KMS-11 (cell line): ENCODE measurements around the gene CD69.
"Not testable (repeated sequence)": the region's sequence is repeated elsewhere in the genome, so short reads cannot be mapped to it uniquely, and the experiment has no call there.

Experiments used
- H2AFZ ChIP-seq: fragments of 200-600 bp; sonication (generic); 2 replicates; pipeline ENCODE4 v1.6.1; 2016; ENCODE audit warnings: antibody characterized with exemption, mixed run types, low read depth
- H3K27ac ChIP-seq: fragments of 200-600 bp; sonication (generic); 2 replicates; pipeline ENCODE4 v1.6.1; 2016; ENCODE audit warnings: mild to moderate bottlenecking, mixed run types
- H3K27me3 ChIP-seq: fragments of 200-600 bp; sonication (generic); 2 replicates; pipeline ENCODE4 v1.6.1; 2017; ENCODE audit warnings: mild to moderate bottlenecking, low read depth, mixed run types, moderate library complexity; ENCODE audit not compliant: insufficient read depth
- H3K36me3 ChIP-seq: fragments of 200-600 bp; sonication (generic); 2 replicates; pipeline ENCODE4 v1.6.1; 2017; ENCODE audit warnings: mild to moderate bottlenecking, mixed run types; ENCODE audit not compliant: insufficient read depth
- H3K4me1 ChIP-seq: fragments of 200-600 bp; sonication (generic); 2 replicates; pipeline ENCODE4 v1.6.1; 2016; ENCODE audit warnings: mild to moderate bottlenecking, low read depth, mixed run types; ENCODE audit not compliant: poor library complexity, severe bottlenecking
- H3K4me2 ChIP-seq: fragments of 200-600 bp; sonication (generic); 2 replicates; pipeline ENCODE4 v1.7.0; 2016; ENCODE audit warnings: mild to moderate bottlenecking, mixed run types
- H3K4me3 ChIP-seq: fragments of 200-600 bp; sonication (generic); IDR thresholded peaks from 2 replicates; pipeline ENCODE4 v1.6.1; 2017; ENCODE audit warnings: low read depth, low read length, mixed read lengths; ENCODE audit not compliant: insufficient read depth
- H3K79me2 ChIP-seq: fragments of 200-600 bp; sonication (generic); 2 replicates; pipeline ENCODE4 v1.6.1; 2016; ENCODE audit warnings: low read depth, mixed run types; ENCODE audit not compliant: insufficient read depth
- H3K9ac ChIP-seq: fragments of 200-600 bp; sonication (generic); 2 replicates; pipeline ENCODE4 v1.6.1; 2016; ENCODE audit warnings: mild to moderate bottlenecking, mixed run types
- H4K20me1 ChIP-seq: fragments of 200-600 bp; sonication (generic); 2 replicates; pipeline ENCODE4 v1.6.1; 2016; ENCODE audit warnings: mild to moderate bottlenecking, mixed run types; ENCODE audit not compliant: insufficient read depth
- CTCF ChIP-seq: fragments of 200-600 bp; sonication (generic); conservative IDR thresholded peaks from 2 replicates; pipeline ENCODE4 v1.6.1; 2017; ENCODE audit warnings: low read depth, mild to moderate bottlenecking, antibody characterized with exemption, low read length, moderate library complexity, mixed read lengths

Gene CD69

DNA sequence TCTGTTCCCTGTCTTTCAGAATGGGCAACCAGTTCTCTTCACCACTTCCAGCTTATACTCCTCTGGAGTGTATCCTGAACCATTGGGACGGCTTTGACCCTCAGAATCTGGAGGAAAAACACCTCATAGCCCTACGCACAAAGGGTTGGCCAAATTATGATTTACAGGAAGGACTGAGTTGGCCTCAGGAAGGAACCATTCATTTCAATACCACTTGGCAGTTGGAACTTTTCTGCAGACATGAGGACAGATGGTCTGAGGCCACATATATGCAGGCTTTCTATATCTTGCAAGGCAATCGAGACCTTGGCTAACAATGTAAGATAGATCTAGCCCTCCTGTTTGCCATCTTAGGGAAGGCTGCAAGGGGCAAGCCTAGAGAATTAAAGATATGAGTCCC is 51.8 kb downstream of the CD69 start:
- H2AFZ ChIP-seq: no peak overlapping the region
- no peak overlapping the region for H3K4me2 ChIP-seq
- H3K27me3 ChIP-seq: no peaks in the 10 kb centered on the region
- H3K9ac ChIP-seq: no peak overlapping the region
- H3K4me3 ChIP-seq: no peak overlapping the region
- no peak for TF ChIP-seq CTCF
- no peak overlapping the region; the same call in 1 of the 2 replicates for H3K27ac ChIP-seq
- no peaks in the 10 kb centered on the region for H3K36me3 ChIP-seq
- no peaks in the 10 kb centered on the region for H3K79me2 ChIP-seq
- no peaks in the 10 kb centered on the region for H4K20me1 ChIP-seq
- peaks cover 62% of the 10 kb centered on the region for H3K4me1 ChIP-seq

DNA sequence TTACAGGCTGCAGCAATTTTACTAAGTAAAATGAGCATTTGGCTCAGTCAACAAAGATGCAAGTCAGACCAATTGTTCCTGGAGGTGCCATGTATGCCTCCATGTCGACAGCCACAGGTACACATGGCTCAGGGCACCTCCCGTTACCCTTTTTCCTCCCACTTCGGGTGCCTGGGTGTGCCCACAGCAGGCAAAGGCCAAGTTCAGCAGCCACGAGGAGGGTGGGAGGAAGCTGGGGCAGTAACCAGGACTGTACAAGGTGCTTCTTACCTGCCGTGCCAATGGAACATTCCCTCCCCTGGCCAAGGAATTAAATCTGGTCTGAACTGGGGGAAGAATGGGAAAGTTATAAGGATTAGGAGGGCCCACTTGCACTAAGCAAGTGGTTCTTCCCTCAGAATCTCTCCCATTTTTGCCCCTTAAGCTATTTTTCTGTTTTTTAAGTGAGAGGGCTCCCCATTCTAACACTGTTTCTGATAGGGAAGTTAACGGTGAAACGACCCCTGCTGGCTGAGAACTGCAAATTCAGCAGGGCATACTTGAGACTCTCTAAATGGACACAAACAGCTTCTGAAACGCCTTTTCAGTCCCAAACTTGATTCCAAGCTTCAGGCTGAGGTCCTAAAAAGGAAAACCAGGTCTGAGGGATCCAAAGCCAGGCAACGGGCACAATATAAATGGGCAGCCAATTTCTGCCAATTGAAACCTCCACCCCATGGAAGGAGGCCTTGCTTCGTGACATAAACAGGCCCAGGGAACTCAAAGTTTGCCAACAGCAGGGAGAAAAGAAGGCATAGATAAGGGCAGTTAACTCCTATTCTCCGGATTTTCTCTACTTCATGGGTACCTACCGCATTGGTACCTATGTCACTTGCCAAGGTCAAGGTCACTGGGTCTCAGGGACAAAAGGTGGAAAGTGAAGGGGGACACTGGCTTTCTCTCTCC is 52.6 kb downstream of the CD69 start:
- H3K79me2 ChIP-seq: no peaks in the 10 kb centered on the region
- H3K4me3 ChIP-seq: no peak overlapping the region
- peaks cover 65% of the 10 kb centered on the region for H3K4me1 ChIP-seq
- no peaks in the 10 kb centered on the region for H3K27me3 ChIP-seq
- peak overlapping the region; percentile 90 for H3K27ac ChIP-seq
- H3K36me3 ChIP-seq: no peaks in the 10 kb centered on the region
- H2AFZ ChIP-seq: peak overlapping the region; percentile 55
- H3K4me2 ChIP-seq: peak overlapping the region; percentile 76
- no peaks in the 10 kb centered on the region for H4K20me1 ChIP-seq
- TF ChIP-seq CTCF: peak; percentile 81
- no peak overlapping the region; the same call in 1 of the 2 replicates for H3K9ac ChIP-seq

- H3K79me2 ChIP-seq: no peaks in the 10 kb centered on the region
- H3K4me1 ChIP-seq: peaks cover 72% of the 10 kb centered on the region
- H3K36me3 ChIP-seq: no peaks in the 10 kb centered on the region
- H3K9ac ChIP-seq: no peak overlapping the region; the same call in 1 of the 2 replicates
- H3K4me3 ChIP-seq: no peak overlapping the region
- H2AFZ ChIP-seq: peak overlapping the region; percentile 55; the same call in 1 of the 2 replicates
- H4K20me1 ChIP-seq: no peaks in the 10 kb centered on the region
- peak overlapping the region; percentile 90 for H3K27ac ChIP-seq
- peak overlapping the region; percentile 76 for H3K4me2 ChIP-seq
- no peak for TF ChIP-seq CTCF
- H3K27me3 ChIP-seq: no peaks in the 10 kb centered on the region
These were observed 53.3 kb downstream of the CD69 start for GRCh38 chr12:9707356-9707755.

DNA sequence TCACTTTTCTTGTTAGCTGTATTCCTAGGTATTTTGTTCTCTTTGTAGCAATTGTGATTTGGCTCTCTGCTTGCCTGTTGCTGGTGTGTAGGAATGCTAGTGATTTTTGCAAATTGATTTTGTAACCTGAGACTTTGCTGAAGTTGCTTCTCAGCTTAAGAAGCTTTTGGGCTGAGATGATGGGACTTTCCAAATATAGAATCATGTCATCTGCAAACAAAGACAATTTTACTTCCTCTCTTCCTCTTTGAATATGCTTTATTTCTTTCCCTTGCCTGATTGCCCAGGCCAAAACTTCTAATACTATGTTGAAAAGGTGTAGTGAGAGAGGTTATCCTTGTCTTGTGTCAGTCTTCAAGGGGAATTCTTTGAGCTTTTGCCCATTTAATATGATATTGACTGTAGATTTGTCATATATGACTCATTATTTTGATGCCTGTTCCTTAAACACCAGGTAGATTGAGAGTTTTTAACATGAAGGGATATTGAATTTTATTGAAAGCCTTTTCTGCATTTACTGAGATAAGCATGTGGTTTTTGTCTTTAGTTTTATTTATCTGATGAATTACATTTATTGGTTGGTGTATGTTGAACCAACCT is 54.5 kb downstream of the CD69 start:
- H3K27me3 ChIP-seq: no peaks in the 10 kb centered on the region
- H3K4me3 ChIP-seq: no peak overlapping the region
- H3K4me1 ChIP-seq: peaks cover 83% of the 10 kb centered on the region
- peak overlapping the region; percentile 76 for H3K4me2 ChIP-seq
- no peaks in the 10 kb centered on the region for H3K79me2 ChIP-seq
- H3K9ac ChIP-seq: no peak overlapping the region; the same call in 1 of the 2 replicates
- H3K36me3 ChIP-seq: no peaks in the 10 kb centered on the region
- TF ChIP-seq CTCF: no peak
- peak overlapping the region; percentile 42; the same call in 1 of the 2 replicates for H2AFZ ChIP-seq
- H3K27ac ChIP-seq: peak overlapping the region; percentile 90
- no peaks in the 10 kb centered on the region for H4K20me1 ChIP-seq

DNA sequence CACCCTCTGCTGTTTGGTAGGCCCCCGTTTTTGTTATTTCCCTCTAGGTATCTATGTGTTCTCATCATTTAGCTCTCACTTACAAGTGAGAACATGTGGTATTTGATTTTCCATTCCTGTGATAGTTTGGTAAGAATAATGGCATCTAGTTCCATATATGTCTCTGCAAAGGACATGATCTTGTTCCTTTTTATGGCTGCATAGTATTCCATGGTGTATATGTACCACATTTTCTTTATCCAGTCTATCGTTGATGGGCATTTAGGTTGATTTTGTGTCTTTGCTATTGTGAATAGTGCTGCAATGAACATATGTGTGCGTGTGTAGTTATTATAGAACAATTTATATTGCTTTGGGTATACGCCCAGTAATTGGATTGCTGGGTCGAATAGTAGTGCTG is 56.1 kb downstream of the CD69 start:
- H2AFZ ChIP-seq, H3K79me2 ChIP-seq, H4K20me1 ChIP-seq, H3K27me3 ChIP-seq, H3K4me2 ChIP-seq, H3K36me3 ChIP-seq, H3K9ac ChIP-seq, H3K27ac ChIP-seq, H3K4me3 ChIP-seq: not testable (repeated sequence)
- peaks cover 68% of the 10 kb centered on the region for H3K4me1 ChIP-seq
